ENCODE data around the gene DNAJC16.

DNAJC16 gene

GRCh38 chr1:15620902-15621682 lies 94.4 kb downstream of the DNAJC16 start:
- no peak for DNase-seq (ENCODE audit: low read depth in 2 of 2)

GRCh38 chr1:15621975-15622374 lies 95.3 kb downstream of the DNAJC16 start:
- DNase-seq (ENCODE audit: low read depth in 2 of 2): no peak

- no peak for DNase-seq (ENCODE audit: low read depth in 2 of 2)
These were observed 96.2 kb downstream of the DNAJC16 start for GRCh38 chr1:15622712-15623373.

- DNase-seq (ENCODE audit: low read depth in 2 of 2): no peak
These were observed 96.8 kb downstream of the DNAJC16 start for GRCh38 chr1:15623435-15623834.

- no peak for DNase-seq (ENCODE audit: low read depth in 2 of 2)
These were observed 97.6 kb downstream of the DNAJC16 start for GRCh38 chr1:15624133-15624714.

- no peak for DNase-seq (ENCODE audit: low read depth in 2 of 2)
These were observed 98.6 kb downstream of the DNAJC16 start for GRCh38 chr1:15625056-15625917.

All from stimulated activated CD8-positive, alpha-beta memory T cell treated with anti-CD3 and anti-CD28 coated beads, Interleukin-15, amount 100 ng/mL, for 4 hours (primary cell).